Heart left ventricle (tissue), 16 donors: ENCODE measurements around the gene ABTB1. TPM values are rescaled to one million over a fixed set of nuclear protein-coding genes. Genes with fewer than 3 reads are reported as not detected.

Experiments
- ATAC-seq, 4 donors: fragments of 200-7000 bp; cut with Tn5 transposase; one replicate each; pipeline ENCODE4 v1.9.1; 2020 to 2022; ENCODE audit warnings: moderate library complexity in 4 of 4, mild to moderate bottlenecking in 3 of 4, moderate number of reproducible peaks in 1 of 4
- DNase-seq, 5 donors: peaks; one replicate each; pipeline ENCODE4 v3.0.0-alpha.2; 2020
- H3K27ac ChIP-seq, 12 donors: fragments of 200-600 bp; sonication (generic) in 4 of 12; one replicate each; pipeline versions ENCODE4 v1.5.0 to v1.8.0; 2016 to 2022; ENCODE audit warnings: mild to moderate bottlenecking in 2 of 12
- H3K27me3 ChIP-seq, 9 donors: fragments of 200-600 bp; sonication (generic) in 2 of 9; one replicate each; pipeline versions ENCODE4 v1.5.1 to v1.8.0; 2016 to 2022; ENCODE audit warnings: mild to moderate bottlenecking in 3 of 9
- H3K36me3 ChIP-seq, 9 donors: fragments of 200-600 bp; sonication (generic) in 2 of 9; one replicate each; pipeline versions ENCODE4 v1.5.0 to v1.8.0; 2018 to 2022; ENCODE audit warnings: mild to moderate bottlenecking in 2 of 9
- H3K4me1 ChIP-seq, 12 donors: fragments of 200-600 bp; sonication (generic) in 4 of 12; one replicate each; pipeline versions ENCODE4 v1.5.0 to v1.8.0; 2016 to 2022; ENCODE audit warnings: mild to moderate bottlenecking in 3 of 12
- H3K4me3 ChIP-seq, 12 donors: fragments of 200-600 bp; sonication (generic) in 4 of 12; one replicate each; pipeline versions ENCODE4 v1.5.0 to v1.8.0; 2017 to 2022; ENCODE audit warnings: mild to moderate bottlenecking in 9 of 12, moderate library complexity in 4 of 12
- H3K9me3 ChIP-seq, 12 donors: fragments of 200-600 bp; sonication (generic) in 4 of 12; one replicate each; pipeline versions ENCODE4 v1.5.0 to v1.8.0; 2016 to 2022; ENCODE audit warnings: mild to moderate bottlenecking in 1 of 12
- CTCF ChIP-seq, 12 donors: fragments of 200-600 bp; sonication (generic) in 4 of 12; IDR thresholded peaks; one replicate each; pipeline versions ENCODE4 v1.5.0 to v1.8.0; 2018 to 2022; ENCODE audit warnings: antibody characterized with exemption in 12 of 12, mild to moderate bottlenecking in 5 of 12
- POLR2A ChIP-seq, 2 donors: fragments of 450-650 bp; IDR thresholded peaks; one replicate each; pipeline ENCODE4 v1.6.1; 2017; ENCODE audit warnings: antibody characterized with exemption in 2 of 2, mild to moderate bottlenecking in 2 of 2, moderate library complexity in 2 of 2
- WGBS, 4 donors: extraction: QIAGEN DNeasy Blood & Tissue Kit in 2 of 4; methylation state at CpG; one replicate each; pipeline versions ENCODE4 v1.1.5 to v1.1.7; 2013 to 2018; 5-methylcytosine and 5-hydroxymethylcytosine counted together
- intact Hi-C, 10 donors: fragments of 100-400 bp; cut with DNase I; formaldehyde crosslinking; loops; one replicate each; pipeline versions ENCODE4 v1.11.1 to v1.14.2; 2022
- polyA plus RNA-seq, 2 donors: library from polyadenylated mRNA; stranded (reverse); fragments of 200-250 nt; gene quantifications; one replicate each; pipeline ENCODE4 v1.2.3, GENCODE V29; 2013
- total RNA-seq, 9 donors: library from RNA; depleted of rRNA in 2 of 9; stranded (reverse); fragments of >200 nt in 2 of 9; fragmentation: NEBNext Ultra II Directional in 3 of 9; extraction: Animal tissue kit (Norgen Biotek cat#: 25700) in 3 of 9; gene quantifications; one replicate each; pipeline versions ENCODE4 v1.1.0 to v1.2.4, GENCODE V29; 2016 to 2023
- donor health status: ischemic (EF 13 %, LVEDD 7.1; RV severe dilation, severe dysfunction).
- donor health status: healthy with polysubstance abuse.
- donor health status: DM: no; HTN: yes; CAD: no.
- donor health status: DM: no; HTN: no; CAD: no.
- donor health status: ischemic (EF 25% LVEDD 6.9; RV normal size, moderate dysfunction).
- donor health status: ischemic (EF 25% LVEDD 5.7; RV mildly dilated, moderate dysfunction).
- donor health status: healthy.
- donor health status: DM: yes; HTN: yes; CAD: no.
- donor health status: ischemic (EF 35%, LVEDD 5.7; RV mildly dilated, moderate dysfunction).
- donor health status: nonischemic (EF 11% LVEDD 7.7; RV severe dilation, severe dysfunction).
- donor health status: DM: yes; HTN: yes; CAD: no.
- donor health status: PGD.
- donor health status: ischemic (EF 29% LVEDD 5.4; RV normal size, mild dysfunction).
- donor health status: nonischemic (EF 23%, LVEDD 6.1; RV moderate dilation, normal function).

Gene ABTB1
- total and polyA plus RNA-seq, 11 donors = 15.4 to 39.3 (median 30.9) TPM

- Histone ChIP-seq H3K4me3 (no peak overlapping the region), H3K9me3 (no peaks in the 10 kb centered on the region), H3K27ac (peak overlapping the region in 1 of 12 donors; percentile 22), H3K4me1 (peaks cover 0 to 19% (median 5%) of the 10 kb centered on the region in 12 donors), H3K36me3 (no peaks in the 10 kb centered on the region), H3K27me3 (no peaks in the 10 kb centered on the region)
- peak in 1 of 4 donors; percentile 14 for ATAC-seq
- no peak for TF ChIP-seq CTCF (IDR thresholded peaks at IDR 0.05)
- intact Hi-C loops = loop anchor here in 3 of 10 donors (2.0 to 10.0 kb wide), 2 partner anchors 169 to 399 kb away; partner anchors contain the start of gene SEC61A1 (in 2 of the 3)
- DNase-seq = no peak
- 75 to 86% (median 83%) methylated on average over 3 of the region's 3 CpGs for WGBS, 4 donors
Measured at GRCh38 chr3:127655641-127656040, 17.1 kb upstream of the ABTB1 start.

GRCh38 chr3:127656906-127657305 lies 15.8 kb upstream of the ABTB1 start:
- Histone ChIP-seq H3K27ac (no peak overlapping the region), H3K4me1 (peaks cover 0 to 26% (median 5%) of the 10 kb centered on the region in 12 donors), H3K36me3 (no peaks in the 10 kb centered on the region), H3K9me3 (no peaks in the 10 kb centered on the region), H3K27me3 (no peaks in the 10 kb centered on the region), H3K4me3 (no peak overlapping the region)
- WGBS, 4 donors = 89 to 94% (median 93%) methylated on average over 7 to 8 of the region's 8 CpGs
- ATAC-seq (no peak), DNase-seq (no peak)
- no peak for TF ChIP-seq POLR2A (IDR thresholded peaks at IDR 0.05)
- no peak for TF ChIP-seq CTCF (IDR thresholded peaks at IDR 0.05)
- intact Hi-C loops = loop anchor here in 3 of 10 donors (2.0 to 10.0 kb wide), 2 partner anchors 168 to 398 kb away; partner anchors contain the start of gene SEC61A1 (in 2 of the 3)

GRCh38 chr3:127658234-127658633 lies 14.5 kb upstream of the ABTB1 start:
- ATAC-seq = no peak
- Histone ChIP-seq H3K4me1 (peaks cover 0 to 25% (median 0%) of the 10 kb centered on the region in 12 donors), H3K9me3 (no peaks in the 10 kb centered on the region), H3K27ac (no peak overlapping the region), H3K36me3 (no peaks in the 10 kb centered on the region), H3K27me3 (no peaks in the 10 kb centered on the region), H3K4me3 (no peak overlapping the region)
- 61 to 75% (median 66%) methylated on average over 1 of the region's 1 CpG for WGBS, 4 donors
- no peak for TF ChIP-seq CTCF (IDR thresholded peaks at IDR 0.05)
- TF ChIP-seq POLR2A (IDR thresholded peaks at IDR 0.05) = no peak
- no peak for DNase-seq
- intact Hi-C loops = loop anchor here in 2 of 10 donors (10.0 kb wide), 1 partner anchor 397 kb away; the partner anchor contains the start of gene SEC61A1 (in 2 of the 2)

GRCh38 chr3:127660621-127661251 lies 12.0 kb upstream of the ABTB1 start:
- Histone ChIP-seq H3K9me3 (no peaks in the 10 kb centered on the region), H3K27ac (no peak overlapping the region), H3K36me3 (no peaks in the 10 kb centered on the region), H3K4me3 (no peak overlapping the region), H3K27me3 (no peaks in the 10 kb centered on the region), H3K4me1 (peaks cover 0 to 26% (median 0%) of the 10 kb centered on the region in 12 donors)
- no peak for TF ChIP-seq CTCF (IDR thresholded peaks at IDR 0.05)
- no peak for TF ChIP-seq POLR2A (IDR thresholded peaks at IDR 0.05)
- 95 to 97% (median 97%) methylated on average over 6 to 10 of the region's 10 CpGs for WGBS, 4 donors
- DNase-seq (no peak), ATAC-seq (no peak)
- intact Hi-C loops = no loop called here
